Measurements from ENCODE around the gene NDOR1. TPM values are rescaled to one million over a fixed set of nuclear protein-coding genes. Genes with fewer than 3 reads are reported as not detected.
"Not testable (repeated sequence)": the region's sequence is repeated elsewhere in the genome, so short reads cannot be mapped to it uniquely, and the experiment has no call there.

NDOR1 gene
- total and polyA plus RNA-seq, 2 of the 8 experiments (the other 6 are each of a cell fraction or from before 2014, with no cell fraction given): 25.7 to 32.3 TPM

DNA sequence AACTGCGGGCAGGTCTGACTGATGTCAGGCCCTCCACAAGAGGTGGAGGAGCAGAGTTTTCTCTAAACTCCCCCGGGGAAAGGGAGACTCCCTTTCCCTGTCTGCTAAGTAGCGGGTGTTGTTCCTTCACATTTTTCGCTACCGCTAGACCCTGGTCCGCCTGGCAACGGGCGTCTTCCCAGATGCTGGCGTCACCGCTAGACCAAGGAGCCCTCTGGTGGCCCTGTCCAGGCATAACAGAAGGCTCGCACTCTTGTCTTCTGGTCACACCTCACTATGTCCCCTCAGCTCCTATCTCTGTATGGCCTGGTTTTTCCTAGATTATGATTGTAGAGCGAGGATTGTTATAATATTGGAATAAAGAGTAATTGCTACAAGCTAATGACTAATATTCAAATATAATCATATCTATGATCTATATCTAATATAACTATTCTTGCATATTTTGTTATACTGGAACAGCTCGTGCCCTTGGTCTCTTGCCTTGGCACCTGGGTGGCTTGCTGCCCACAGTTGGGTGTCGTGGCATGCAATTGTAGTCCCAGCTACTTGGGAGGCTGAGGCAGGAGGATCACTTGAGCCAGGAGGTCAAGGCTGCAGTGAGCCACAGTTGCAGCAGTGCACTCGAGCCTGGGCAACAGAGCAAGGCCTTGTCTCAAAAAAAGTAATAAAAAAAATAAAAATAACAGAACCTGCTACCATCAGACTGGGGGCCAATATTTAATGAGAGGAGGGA lies 56.8 kb downstream of the NDOR1 start:
- not testable (repeated sequence) for H3K27me3 ChIP-seq (replicated peaks in 1 of 4; ENCODE audit: control insufficient read depth in 3 of 4, extremely low read depth in 1 of 4, insufficient read depth in 3 of 4, low read length in 3 of 4); H3K79me1 ChIP-seq (ENCODE audit: low read depth, low read length); H2BK120ac ChIP-seq (replicated peaks; ENCODE audit: low read depth, low read length); H4K8ac ChIP-seq (ENCODE audit: extremely low read depth, insufficient read depth, low read length); H3K9me3 ChIP-seq (ENCODE audit: insufficient read depth in 2 of 2, low read depth in 1 of 2, low read length in 1 of 2); H3K23ac ChIP-seq (ENCODE audit: insufficient read length); H3K23me2 ChIP-seq (ENCODE audit: low read depth, low read length); H4K20me1 ChIP-seq (replicated peaks in 1 of 2; ENCODE audit: control insufficient read depth in 1 of 2, insufficient read depth in 2 of 2, low read length in 2 of 2); H3K4me3 ChIP-seq (ENCODE audit: extremely low read depth in 1 of 4, insufficient read depth in 2 of 4, low read depth in 3 of 4, low read length in 4 of 4); H2BK12ac ChIP-seq (ENCODE audit: low read depth, low read length); DNase-seq (ENCODE audit: low read depth in 1 of 2, low spot score in 2 of 2); H3K56ac ChIP-seq (replicated peaks; ENCODE audit: insufficient read length, low read depth, low read length); H4K5ac ChIP-seq (ENCODE audit: insufficient read length, low read depth, low read length); FAIRE-seq; H3K4me2 ChIP-seq (ENCODE audit: insufficient read depth in 1 of 2, low read depth in 2 of 2, low read length in 2 of 2); H2AK5ac ChIP-seq (ENCODE audit: low read depth, low read length); H3K18ac ChIP-seq (ENCODE audit: extremely low read depth, low read length); H3K27ac ChIP-seq (ENCODE audit: low read depth, low read length); H2BK15ac ChIP-seq (ENCODE audit: low read length); H4K91ac ChIP-seq (replicated peaks; ENCODE audit: insufficient read length, low read length); H2AFZ ChIP-seq (ENCODE audit: low read length); H2BK20ac ChIP-seq (ENCODE audit: low read length); H3K14ac ChIP-seq (ENCODE audit: insufficient read length); H2BK5ac ChIP-seq (ENCODE audit: low read depth, low read length); H3K79me2 ChIP-seq (ENCODE audit: control insufficient read depth in 1 of 2, insufficient read depth in 2 of 2, low read length in 2 of 2); H3K4me1 ChIP-seq (replicated peaks in 1 of 4; ENCODE audit: control insufficient read depth in 3 of 4, insufficient read depth in 4 of 4, low read length in 3 of 4); H3K4ac ChIP-seq (replicated peaks; ENCODE audit: insufficient read length, low read depth, low read length); H3K9ac ChIP-seq (replicated peaks in 1 of 4; ENCODE audit: extremely low read depth in 1 of 4, low read depth in 3 of 4, low read length in 3 of 4)
- POLR2A ChIA-PET (ENCODE audit: partially characterized antibody): interaction anchor here (0.7 to 69.9 kb wide), 4 partner anchors 5 to 185 kb away, joined by 3 to 1462 read pairs (median 732); partner anchors contain the start of genes CYSRT1, NDOR1, NELFB and RNF208
- CTCF ChIA-PET (ENCODE audit: partially characterized antibody): interaction anchor here (0.8 to 5.3 kb wide), 11 partner anchors 11 to 86 kb away, joined by 3 to 29 read pairs (median 7); partner anchors contain the start of gene TOR4A
- 44% methylated on average over 15 of the region's 15 CpGs; no CpG with 5 or more reads in 1 of the 2 experiments for WGBS, 2 experiments (ENCODE audit: extremely low coverage in 1 of 2, insufficient coverage in 1 of 2, insufficient read length in 1 of 2, insufficient replicate concordance in 2 of 2, low coverage in 1 of 2, low lambda C conversion rate in 2 of 2, missing lambda C conversion rate in 1 of 2)
- TF ChIP-seq RAD21 (IDR thresholded peaks at IDR 0.05 in 1 of 2, conservative IDR thresholded peaks at IDR 0.05 in 1 of 2; ENCODE audit: low read depth in 2 of 2, low read length in 2 of 2) (peak in 1 of 2 experiments; percentile 19; a peak in 2 of 4 replicates), RFX5 (IDR thresholded peaks at IDR 0.05; ENCODE audit: borderline replicate concordance, low read depth, low read length) (peak; percentile 60)
- TF ChIP-seq, protein P1, sequence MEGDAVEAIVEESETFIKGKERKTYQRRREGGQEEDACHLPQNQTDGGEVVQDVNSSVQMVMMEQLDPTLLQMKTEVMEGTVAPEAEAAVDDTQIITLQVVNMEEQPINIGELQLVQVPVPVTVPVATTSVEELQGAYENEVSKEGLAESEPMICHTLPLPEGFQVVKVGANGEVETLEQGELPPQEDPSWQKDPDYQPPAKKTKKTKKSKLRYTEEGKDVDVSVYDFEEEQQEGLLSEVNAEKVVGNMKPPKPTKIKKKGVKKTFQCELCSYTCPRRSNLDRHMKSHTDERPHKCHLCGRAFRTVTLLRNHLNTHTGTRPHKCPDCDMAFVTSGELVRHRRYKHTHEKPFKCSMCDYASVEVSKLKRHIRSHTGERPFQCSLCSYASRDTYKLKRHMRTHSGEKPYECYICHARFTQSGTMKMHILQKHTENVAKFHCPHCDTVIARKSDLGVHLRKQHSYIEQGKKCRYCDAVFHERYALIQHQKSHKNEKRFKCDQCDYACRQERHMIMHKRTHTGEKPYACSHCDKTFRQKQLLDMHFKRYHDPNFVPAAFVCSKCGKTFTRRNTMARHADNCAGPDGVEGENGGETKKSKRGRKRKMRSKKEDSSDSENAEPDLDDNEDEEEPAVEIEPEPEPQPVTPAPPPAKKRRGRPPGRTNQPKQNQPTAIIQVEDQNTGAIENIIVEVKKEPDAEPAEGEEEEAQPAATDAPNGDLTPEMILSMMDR (IDR thresholded peaks at IDR 0.05; ENCODE audit: control extremely low read depth in 1 of 3, insufficient read depth in 1 of 3, low read depth in 1 of 3, low read length in 3 of 3): peak in 2 of 3 experiments; percentile 18 to 38; a peak in 2 of 4 replicates
- peaks cover 9 to 34% (median 25%) of the 10 kb centered on the region in 4 experiments for H3K36me3 ChIP-seq (ENCODE audit: control insufficient read depth in 2 of 4, insufficient read depth in 4 of 4, low read length in 3 of 4)

Data from H1 (cell line).